ENCODE data around the gene UBE2D2.
"Not testable (repeated sequence)": the region's sequence is repeated elsewhere in the genome, so short reads cannot be mapped to it uniquely, and the experiment has no call there.

The UBE2D2 gene

DNA sequence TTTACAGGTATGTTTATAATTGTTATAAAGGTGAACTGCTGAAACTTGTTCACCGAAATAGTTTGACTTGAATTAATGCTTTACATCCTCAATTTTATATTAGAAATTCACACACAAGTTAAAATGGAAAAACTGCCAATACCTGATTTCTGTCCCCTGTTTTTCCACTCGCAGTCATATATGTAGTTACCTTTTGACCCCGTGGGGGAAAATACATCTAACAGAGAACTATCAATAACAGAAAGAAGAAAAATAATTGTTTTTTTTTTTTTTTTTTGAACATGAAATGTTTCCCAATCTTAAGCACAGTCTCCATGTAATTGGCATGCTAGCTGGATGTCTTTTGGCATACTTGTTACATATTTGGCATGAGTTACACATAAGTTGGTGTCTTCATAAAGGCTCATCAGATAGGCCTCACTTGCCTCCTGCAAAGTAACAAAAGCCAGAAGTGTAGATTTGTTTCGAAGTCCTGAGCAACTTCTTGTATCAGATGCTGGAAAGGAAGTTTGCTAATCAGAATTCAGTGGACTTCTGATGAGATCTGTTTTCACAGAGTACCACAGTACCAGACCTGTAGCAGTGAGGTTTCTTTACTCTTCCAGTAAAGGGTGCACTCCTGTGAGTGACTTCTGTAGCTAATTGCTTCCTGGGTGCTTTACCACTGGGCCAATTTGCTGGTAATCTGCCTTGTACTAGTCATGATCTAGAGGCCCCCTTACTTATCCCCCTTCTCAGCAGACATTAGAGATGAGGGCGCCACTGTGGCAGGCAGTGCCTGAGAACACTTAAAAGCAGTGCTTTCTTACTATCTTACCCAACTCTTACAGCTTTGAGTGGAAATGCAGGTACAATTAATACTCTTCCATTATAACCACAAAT, 50.8 kb downstream of the UBE2D2 start:
- H3K4me3 ChIP-seq (replicated peaks; ENCODE audit: insufficient read depth, low read length), result no peak overlapping the region
- TF ChIP-seq, protein P1, sequence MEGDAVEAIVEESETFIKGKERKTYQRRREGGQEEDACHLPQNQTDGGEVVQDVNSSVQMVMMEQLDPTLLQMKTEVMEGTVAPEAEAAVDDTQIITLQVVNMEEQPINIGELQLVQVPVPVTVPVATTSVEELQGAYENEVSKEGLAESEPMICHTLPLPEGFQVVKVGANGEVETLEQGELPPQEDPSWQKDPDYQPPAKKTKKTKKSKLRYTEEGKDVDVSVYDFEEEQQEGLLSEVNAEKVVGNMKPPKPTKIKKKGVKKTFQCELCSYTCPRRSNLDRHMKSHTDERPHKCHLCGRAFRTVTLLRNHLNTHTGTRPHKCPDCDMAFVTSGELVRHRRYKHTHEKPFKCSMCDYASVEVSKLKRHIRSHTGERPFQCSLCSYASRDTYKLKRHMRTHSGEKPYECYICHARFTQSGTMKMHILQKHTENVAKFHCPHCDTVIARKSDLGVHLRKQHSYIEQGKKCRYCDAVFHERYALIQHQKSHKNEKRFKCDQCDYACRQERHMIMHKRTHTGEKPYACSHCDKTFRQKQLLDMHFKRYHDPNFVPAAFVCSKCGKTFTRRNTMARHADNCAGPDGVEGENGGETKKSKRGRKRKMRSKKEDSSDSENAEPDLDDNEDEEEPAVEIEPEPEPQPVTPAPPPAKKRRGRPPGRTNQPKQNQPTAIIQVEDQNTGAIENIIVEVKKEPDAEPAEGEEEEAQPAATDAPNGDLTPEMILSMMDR (IDR thresholded peaks at IDR 0.05; ENCODE audit: insufficient read depth, low read length), result no peak
- TF ChIP-seq SPI1 (IDR thresholded peaks at IDR 0.05; ENCODE audit: borderline replicate concordance, low read depth) (no peak), GABPA (IDR thresholded peaks at IDR 0.05; ENCODE audit: low read depth) (no peak)
- TF ChIP-seq, protein P2, sequence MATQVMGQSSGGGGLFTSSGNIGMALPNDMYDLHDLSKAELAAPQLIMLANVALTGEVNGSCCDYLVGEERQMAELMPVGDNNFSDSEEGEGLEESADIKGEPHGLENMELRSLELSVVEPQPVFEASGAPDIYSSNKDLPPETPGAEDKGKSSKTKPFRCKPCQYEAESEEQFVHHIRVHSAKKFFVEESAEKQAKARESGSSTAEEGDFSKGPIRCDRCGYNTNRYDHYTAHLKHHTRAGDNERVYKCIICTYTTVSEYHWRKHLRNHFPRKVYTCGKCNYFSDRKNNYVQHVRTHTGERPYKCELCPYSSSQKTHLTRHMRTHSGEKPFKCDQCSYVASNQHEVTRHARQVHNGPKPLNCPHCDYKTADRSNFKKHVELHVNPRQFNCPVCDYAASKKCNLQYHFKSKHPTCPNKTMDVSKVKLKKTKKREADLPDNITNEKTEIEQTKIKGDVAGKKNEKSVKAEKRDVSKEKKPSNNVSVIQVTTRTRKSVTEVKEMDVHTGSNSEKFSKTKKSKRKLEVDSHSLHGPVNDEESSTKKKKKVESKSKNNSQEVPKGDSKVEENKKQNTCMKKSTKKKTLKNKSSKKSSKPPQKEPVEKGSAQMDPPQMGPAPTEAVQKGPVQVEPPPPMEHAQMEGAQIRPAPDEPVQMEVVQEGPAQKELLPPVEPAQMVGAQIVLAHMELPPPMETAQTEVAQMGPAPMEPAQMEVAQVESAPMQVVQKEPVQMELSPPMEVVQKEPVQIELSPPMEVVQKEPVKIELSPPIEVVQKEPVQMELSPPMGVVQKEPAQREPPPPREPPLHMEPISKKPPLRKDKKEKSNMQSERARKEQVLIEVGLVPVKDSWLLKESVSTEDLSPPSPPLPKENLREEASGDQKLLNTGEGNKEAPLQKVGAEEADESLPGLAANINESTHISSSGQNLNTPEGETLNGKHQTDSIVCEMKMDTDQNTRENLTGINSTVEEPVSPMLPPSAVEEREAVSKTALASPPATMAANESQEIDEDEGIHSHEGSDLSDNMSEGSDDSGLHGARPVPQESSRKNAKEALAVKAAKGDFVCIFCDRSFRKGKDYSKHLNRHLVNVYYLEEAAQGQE (IDR thresholded peaks at IDR 0.05; ENCODE audit: insufficient replicate concordance, low read depth), result no peak
- no peak overlapping the region for H3K27ac ChIP-seq (replicated peaks)
- no peak for DNase-seq (ENCODE audit: low read depth in 1 of 2, low spot score in 1 of 2)
- no peaks in the 10 kb centered on the region for H3K27me3 ChIP-seq (ENCODE audit: insufficient read depth, poor library complexity, severe bottlenecking)

DNA sequence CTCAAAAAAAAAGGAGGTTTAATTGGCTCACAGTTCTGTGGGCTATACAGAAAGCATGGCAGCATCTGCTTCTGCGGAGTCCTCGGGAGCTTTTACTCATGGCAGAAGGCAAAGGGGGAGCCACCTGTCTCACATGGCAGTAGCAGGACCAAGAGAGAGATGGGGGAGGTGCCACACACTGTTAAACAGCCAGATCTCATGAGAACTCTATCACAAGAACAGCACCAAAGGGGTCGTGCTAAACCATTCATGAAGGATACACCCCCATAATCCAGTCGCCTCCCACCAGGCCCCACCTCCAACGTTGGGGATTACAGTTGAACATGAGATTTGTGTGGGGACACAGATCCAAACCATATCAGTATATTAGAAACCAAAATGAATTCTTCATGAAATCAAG, 58.7 kb downstream of the UBE2D2 start:
- DNase-seq (ENCODE audit: low read depth in 1 of 2, low spot score in 1 of 2), result no peak
- TF ChIP-seq SPI1 (IDR thresholded peaks at IDR 0.05; ENCODE audit: borderline replicate concordance, low read depth) (no peak), POLR2AphosphoS5 (IDR thresholded peaks at IDR 0.05; ENCODE audit: low read depth) (no peak), GABPA (IDR thresholded peaks at IDR 0.05; ENCODE audit: low read depth) (no peak)
- TF ChIP-seq, protein P2 (IDR thresholded peaks at IDR 0.05; ENCODE audit: insufficient replicate concordance, low read depth), result no peak
- TF ChIP-seq, protein P1 (IDR thresholded peaks at IDR 0.05; ENCODE audit: insufficient read depth, low read length), result no peak
- no peak overlapping the region for H3K4me3 ChIP-seq (replicated peaks; ENCODE audit: insufficient read depth, low read length)
- no peaks in the 10 kb centered on the region for H3K27me3 ChIP-seq (ENCODE audit: insufficient read depth, poor library complexity, severe bottlenecking)
- no peak overlapping the region for H3K27ac ChIP-seq (replicated peaks)

- H3K27me3 ChIP-seq (ENCODE audit: insufficient read depth, poor library complexity, severe bottlenecking); H3K4me3 ChIP-seq (replicated peaks; ENCODE audit: insufficient read depth, low read length); DNase-seq (ENCODE audit: low read depth in 1 of 2, low spot score in 1 of 2); H3K27ac ChIP-seq (replicated peaks): not testable (repeated sequence)
Measured at GRCh38 chr5:139625398-139625797, 64.3 kb downstream of the UBE2D2 start.

GRCh38 chr5:139630855-139631254, 69.7 kb downstream of the UBE2D2 start:
- no peak overlapping the region for H3K4me3 ChIP-seq (replicated peaks; ENCODE audit: insufficient read depth, low read length)
- no peaks in the 10 kb centered on the region for H3K27me3 ChIP-seq (ENCODE audit: insufficient read depth, poor library complexity, severe bottlenecking)
- TF ChIP-seq GABPA (IDR thresholded peaks at IDR 0.05; ENCODE audit: low read depth) (no peak), SPI1 (IDR thresholded peaks at IDR 0.05; ENCODE audit: borderline replicate concordance, low read depth) (no peak), POLR2AphosphoS5 (IDR thresholded peaks at IDR 0.05; ENCODE audit: low read depth) (no peak)
- TF ChIP-seq, protein P1 (IDR thresholded peaks at IDR 0.05; ENCODE audit: insufficient read depth, low read length), result no peak
- TF ChIP-seq, protein P2 (IDR thresholded peaks at IDR 0.05; ENCODE audit: insufficient replicate concordance, low read depth), result no peak
- no peak overlapping the region for H3K27ac ChIP-seq (replicated peaks)
- DNase-seq (ENCODE audit: low read depth in 1 of 2, low spot score in 1 of 2), result no peak

Measured in HL-60 (cell line).